GM19468 (cell line): Measurements from ENCODE around the gene TMEM165.

ENCODE experiments used
- ATAC-seq: cut with Tn5 transposase; IDR thresholded peaks from one replicate; pipeline ENCODE4 v1.9.1; 2021; ENCODE audit warnings: mild to moderate bottlenecking, moderate library complexity, moderate number of reproducible peaks; ENCODE audit not compliant: unreplicated experiment; ENCODE audit errors: extremely low read depth

Gene TMEM165

GRCh38 chr4:55398461-55398860 is 2.7 kb downstream of the TMEM165 start:
- ATAC-seq = no peak

- no peak for ATAC-seq
Measured at GRCh38 chr4:55398966-55399365, 3.2 kb downstream of the TMEM165 start.

- no peak for ATAC-seq
Measured at GRCh38 chr4:55399581-55399980, 3.8 kb downstream of the TMEM165 start.

- ATAC-seq = no peak
Measured at GRCh38 chr4:55405073-55405472, 9.3 kb downstream of the TMEM165 start.

GRCh38 chr4:55406545-55406944 is 10.8 kb downstream of the TMEM165 start:
- ATAC-seq = no peak

GRCh38 chr4:55407119-55407518 is 11.4 kb downstream of the TMEM165 start:
- no peak for ATAC-seq

GRCh38 chr4:55407764-55408163 is 12.0 kb downstream of the TMEM165 start:
- no peak for ATAC-seq

- ATAC-seq = no peak
Measured at GRCh38 chr4:55409468-55410171, 13.9 kb downstream of the TMEM165 start.

- no peak for ATAC-seq
Measured at GRCh38 chr4:55410431-55410830, 14.7 kb downstream of the TMEM165 start.

GRCh38 chr4:55411621-55412020 is 15.9 kb downstream of the TMEM165 start:
- ATAC-seq = no peak

GRCh38 chr4:55416176-55416575 is 20.4 kb downstream of the TMEM165 start:
- no peak for ATAC-seq

- ATAC-seq = no peak
Measured at GRCh38 chr4:55424791-55425190, 29.0 kb downstream of the TMEM165 start.

GRCh38 chr4:55431710-55432336 is 36.1 kb downstream of the TMEM165 start:
- ATAC-seq = no peak

GRCh38 chr4:55435141-55435841 is 39.5 kb downstream of the TMEM165 start:
- ATAC-seq = no peak

- ATAC-seq = no peak
Measured at GRCh38 chr4:55437356-55437796, 41.6 kb downstream of the TMEM165 start.

GRCh38 chr4:55437823-55438222 is 42.1 kb downstream of the TMEM165 start:
- no peak for ATAC-seq

GRCh38 chr4:55438314-55438713 is 42.6 kb downstream of the TMEM165 start:
- ATAC-seq = no peak

- ATAC-seq = no peak
Measured at GRCh38 chr4:55439023-55439422, 43.3 kb downstream of the TMEM165 start.

- ATAC-seq = no peak
Measured at GRCh38 chr4:55440786-55441185, 45.0 kb downstream of the TMEM165 start.

- no peak for ATAC-seq
Measured at GRCh38 chr4:55442541-55442940, 46.8 kb downstream of the TMEM165 start.

GRCh38 chr4:55444827-55445226 is 49.1 kb downstream of the TMEM165 start:
- ATAC-seq = no peak
